ENCODE measurements around the gene TRIM37.

TRIM37 gene, protein sequence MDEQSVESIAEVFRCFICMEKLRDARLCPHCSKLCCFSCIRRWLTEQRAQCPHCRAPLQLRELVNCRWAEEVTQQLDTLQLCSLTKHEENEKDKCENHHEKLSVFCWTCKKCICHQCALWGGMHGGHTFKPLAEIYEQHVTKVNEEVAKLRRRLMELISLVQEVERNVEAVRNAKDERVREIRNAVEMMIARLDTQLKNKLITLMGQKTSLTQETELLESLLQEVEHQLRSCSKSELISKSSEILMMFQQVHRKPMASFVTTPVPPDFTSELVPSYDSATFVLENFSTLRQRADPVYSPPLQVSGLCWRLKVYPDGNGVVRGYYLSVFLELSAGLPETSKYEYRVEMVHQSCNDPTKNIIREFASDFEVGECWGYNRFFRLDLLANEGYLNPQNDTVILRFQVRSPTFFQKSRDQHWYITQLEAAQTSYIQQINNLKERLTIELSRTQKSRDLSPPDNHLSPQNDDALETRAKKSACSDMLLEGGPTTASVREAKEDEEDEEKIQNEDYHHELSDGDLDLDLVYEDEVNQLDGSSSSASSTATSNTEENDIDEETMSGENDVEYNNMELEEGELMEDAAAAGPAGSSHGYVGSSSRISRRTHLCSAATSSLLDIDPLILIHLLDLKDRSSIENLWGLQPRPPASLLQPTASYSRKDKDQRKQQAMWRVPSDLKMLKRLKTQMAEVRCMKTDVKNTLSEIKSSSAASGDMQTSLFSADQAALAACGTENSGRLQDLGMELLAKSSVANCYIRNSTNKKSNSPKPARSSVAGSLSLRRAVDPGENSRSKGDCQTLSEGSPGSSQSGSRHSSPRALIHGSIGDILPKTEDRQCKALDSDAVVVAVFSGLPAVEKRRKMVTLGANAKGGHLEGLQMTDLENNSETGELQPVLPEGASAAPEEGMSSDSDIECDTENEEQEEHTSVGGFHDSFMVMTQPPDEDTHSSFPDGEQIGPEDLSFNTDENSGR

DNA sequence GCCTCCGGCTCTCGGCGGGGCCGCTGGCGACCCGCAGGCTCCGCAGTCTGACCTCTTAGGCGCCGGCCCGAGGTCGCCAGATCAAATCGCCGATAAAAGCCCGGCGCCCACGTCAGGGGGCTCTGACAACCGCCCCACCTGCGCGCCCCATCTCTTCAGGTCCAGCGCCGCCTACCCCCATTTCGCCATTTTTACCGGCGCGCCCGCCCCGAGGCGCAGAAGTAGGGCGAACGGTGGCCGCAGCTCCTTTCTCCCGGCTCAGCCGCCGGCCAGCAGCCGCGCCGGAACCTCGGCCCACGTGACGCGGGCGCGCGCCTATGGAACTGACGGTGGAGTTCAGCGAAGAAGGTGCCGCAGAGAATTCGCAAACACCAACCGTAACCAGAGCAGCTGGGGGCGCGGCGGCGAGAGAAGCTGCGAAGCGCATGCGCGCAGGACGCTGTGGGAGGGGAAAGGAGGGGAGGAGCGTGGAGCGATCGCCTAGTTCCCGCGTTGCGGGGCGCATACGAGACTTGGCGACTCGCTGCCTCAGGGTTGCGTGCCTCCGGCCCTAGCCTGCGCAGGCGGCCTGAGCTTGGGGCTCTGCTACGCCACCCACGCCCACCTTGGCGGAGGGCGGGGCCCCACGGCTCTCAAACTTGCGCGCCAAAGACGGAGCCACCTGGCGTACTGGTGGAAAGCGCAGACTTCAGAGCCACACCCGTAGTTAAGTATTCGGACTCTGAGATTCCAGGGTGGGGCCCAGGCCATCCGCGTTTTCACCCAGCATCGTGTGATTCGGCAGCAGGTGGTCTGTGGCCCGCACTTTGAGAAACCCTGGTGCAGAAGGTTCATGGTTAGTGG is at the start of gene TRIM37:
Gene TRIM37 (minus strand): TSS at position 418 of the 843 bp plus-strand sequence. CDS start 419 bp downstream, outside the sequence.
- H3K27ac ChIP-seq: peak within 1 kb of the TSS; percentile 98
- POLR2A ChIA-PET (ENCODE audit: low non-redundant PET): interaction anchor here (0.5 to 1.0 kb wide), 3 partner anchors 48 to 508 kb away, joined by 3 to 5 read pairs (median 5); partner anchors contain the start of genes PRR11 and SKA2
- peak; percentile 96 for DNase-seq (ENCODE audit: low spot score)
- TF ChIP-seq, protein P1, sequence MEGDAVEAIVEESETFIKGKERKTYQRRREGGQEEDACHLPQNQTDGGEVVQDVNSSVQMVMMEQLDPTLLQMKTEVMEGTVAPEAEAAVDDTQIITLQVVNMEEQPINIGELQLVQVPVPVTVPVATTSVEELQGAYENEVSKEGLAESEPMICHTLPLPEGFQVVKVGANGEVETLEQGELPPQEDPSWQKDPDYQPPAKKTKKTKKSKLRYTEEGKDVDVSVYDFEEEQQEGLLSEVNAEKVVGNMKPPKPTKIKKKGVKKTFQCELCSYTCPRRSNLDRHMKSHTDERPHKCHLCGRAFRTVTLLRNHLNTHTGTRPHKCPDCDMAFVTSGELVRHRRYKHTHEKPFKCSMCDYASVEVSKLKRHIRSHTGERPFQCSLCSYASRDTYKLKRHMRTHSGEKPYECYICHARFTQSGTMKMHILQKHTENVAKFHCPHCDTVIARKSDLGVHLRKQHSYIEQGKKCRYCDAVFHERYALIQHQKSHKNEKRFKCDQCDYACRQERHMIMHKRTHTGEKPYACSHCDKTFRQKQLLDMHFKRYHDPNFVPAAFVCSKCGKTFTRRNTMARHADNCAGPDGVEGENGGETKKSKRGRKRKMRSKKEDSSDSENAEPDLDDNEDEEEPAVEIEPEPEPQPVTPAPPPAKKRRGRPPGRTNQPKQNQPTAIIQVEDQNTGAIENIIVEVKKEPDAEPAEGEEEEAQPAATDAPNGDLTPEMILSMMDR (conservative IDR thresholded peaks at IDR 0.05; ENCODE audit: low read depth): peak; percentile 14; the same call in 1 of the 2 replicates
- CTCF ChIA-PET: interaction anchor here (0.9 kb wide), 1 partner anchor 29 kb away, joined by 3 read pairs; no protein-coding TSS in a partner anchor

DNA sequence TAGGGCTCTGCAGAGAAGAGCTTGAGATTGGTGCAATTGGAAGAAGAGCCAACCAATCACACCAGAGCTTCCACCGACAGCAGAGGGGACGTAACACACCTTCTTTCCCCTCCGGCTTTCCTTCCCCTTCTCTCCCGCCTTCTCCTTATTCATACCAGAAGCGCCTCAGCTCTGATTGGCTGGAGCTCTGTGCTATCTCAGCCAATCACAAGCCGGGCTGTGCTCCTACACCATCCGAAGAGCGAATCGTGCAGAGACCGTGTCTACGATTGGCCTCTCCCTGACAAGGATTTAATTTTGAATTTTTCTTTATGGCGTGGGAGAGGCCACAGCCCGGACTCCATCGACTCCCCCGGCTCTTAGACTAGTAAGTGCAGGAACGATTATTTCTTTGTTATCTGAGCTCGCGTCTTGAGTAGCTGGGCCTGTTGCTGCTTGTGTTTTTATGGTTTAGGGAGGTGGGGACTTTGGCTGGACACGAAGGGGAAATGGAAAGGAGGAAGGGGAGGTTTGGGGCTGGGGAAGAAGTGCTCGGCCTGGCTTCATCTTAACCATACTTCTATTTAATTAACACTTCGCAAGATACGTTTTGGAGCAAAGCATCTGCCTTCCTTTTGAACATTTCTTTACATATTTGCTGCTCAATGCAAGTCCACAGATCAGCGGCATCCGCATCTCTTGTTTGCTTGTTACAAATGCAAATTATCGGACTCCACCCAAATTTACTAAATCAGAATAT is 48.9 kb upstream of the TRIM37 start, which contains the start of gene PRR11:
Gene PRR11 (plus strand): TSS at position 308 of the 739 bp plus-strand sequence. CDS start 14,007 bp downstream, outside the sequence.
- DNase-seq (ENCODE audit: low spot score): peak; percentile 96
- TF ChIP-seq, protein P1 (conservative IDR thresholded peaks at IDR 0.05; ENCODE audit: low read depth): no peak
- peak within 1 kb of the TSS; percentile 98 for H3K27ac ChIP-seq
- ChIA-PET POLR2A (ENCODE audit: low non-redundant PET) (interaction anchor here (1.6 kb wide), 1 partner anchor 49 kb away, joined by 5 read pairs; the partner anchor contains the start of gene TRIM37), CTCF (interaction anchor here (0.6 kb wide), 1 partner anchor 378 kb away, joined by 5 read pairs; no protein-coding TSS in a partner anchor)

DNA sequence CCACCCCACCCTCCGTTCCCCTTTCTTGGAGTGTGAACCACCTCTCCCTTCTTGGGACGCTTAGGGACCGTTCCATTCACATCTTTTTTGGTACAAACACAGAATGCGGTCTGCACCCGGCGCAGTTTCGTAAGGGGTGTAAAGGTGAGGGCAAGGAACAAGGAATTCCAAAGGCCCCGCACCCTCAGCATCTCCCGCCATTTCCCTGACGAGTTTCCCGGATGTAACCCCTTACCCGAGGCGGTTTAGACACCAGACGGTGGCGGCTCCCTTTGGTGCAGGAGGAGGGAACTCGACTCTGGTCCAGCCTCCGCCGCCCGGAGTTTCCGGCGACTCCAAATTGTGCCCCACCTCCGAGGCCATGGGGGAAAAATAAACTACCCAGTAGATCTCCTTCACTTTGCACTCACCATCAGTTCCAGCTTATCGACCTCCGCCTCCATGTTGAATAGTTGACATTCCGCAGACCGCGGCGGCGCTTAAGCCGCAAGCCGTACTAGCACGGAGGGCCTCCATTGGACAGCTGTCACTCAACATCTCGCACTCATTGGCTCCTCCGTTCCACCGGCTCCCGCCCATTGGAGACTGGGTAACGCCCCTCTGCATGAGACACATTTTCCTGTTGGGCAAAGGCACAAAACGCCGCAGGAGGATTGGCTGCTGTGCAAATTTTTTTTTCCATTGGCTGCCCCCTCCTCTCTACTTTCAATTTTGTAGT is 48.2 kb upstream of the TRIM37 start, which contains the start of gene SKA2:
Gene SKA2 (minus strand): TSS at position 466 of the 718 bp plus-strand sequence. CDS start 23 bp downstream, at position 443.
- peak within 1 kb of the TSS; percentile 98 for H3K27ac ChIP-seq
- TF ChIP-seq, protein P1 (conservative IDR thresholded peaks at IDR 0.05; ENCODE audit: low read depth): no peak
- ChIA-PET POLR2A (ENCODE audit: low non-redundant PET) (interaction anchor here (1.6 kb wide), 1 partner anchor 48 kb away, joined by 5 read pairs; the partner anchor contains the start of gene TRIM37), CTCF (interaction anchor here (0.6 kb wide), 1 partner anchor 378 kb away, joined by 5 read pairs; no protein-coding TSS in a partner anchor)
- DNase-seq (ENCODE audit: low spot score): peak; percentile 93

DNA sequence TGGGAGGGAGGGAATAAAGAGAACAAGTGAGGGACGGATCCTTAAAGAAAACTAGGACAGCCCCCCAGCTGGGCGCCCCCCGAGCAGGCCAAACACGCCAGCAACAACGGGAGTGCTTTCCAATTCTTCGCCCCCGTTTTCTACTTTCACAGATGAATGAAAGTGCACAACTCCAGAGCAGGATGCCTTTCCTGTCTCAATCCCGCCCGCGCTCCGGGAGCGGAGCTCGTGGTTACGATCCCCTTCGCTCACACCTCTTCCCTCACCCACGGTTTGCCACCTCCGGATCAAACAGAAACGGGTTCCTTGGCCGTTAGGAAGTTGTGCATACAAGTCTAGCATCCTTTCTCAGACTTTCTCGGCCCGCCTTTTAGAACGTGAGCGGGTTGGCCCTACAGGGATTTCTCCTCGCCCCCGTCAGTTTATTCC is 47.6 kb upstream of the TRIM37 start:
- POLR2A ChIA-PET (ENCODE audit: low non-redundant PET): interaction anchor here (1.6 kb wide), 1 partner anchor 48 kb away, joined by 5 read pairs; the partner anchor contains the start of gene TRIM37
- DNase-seq (ENCODE audit: low spot score): peak; percentile 13
- TF ChIP-seq, protein P1 (conservative IDR thresholded peaks at IDR 0.05; ENCODE audit: low read depth): no peak
- CTCF ChIA-PET: no interaction called here
- peak overlapping the region; percentile 98 for H3K27ac ChIP-seq

DNA sequence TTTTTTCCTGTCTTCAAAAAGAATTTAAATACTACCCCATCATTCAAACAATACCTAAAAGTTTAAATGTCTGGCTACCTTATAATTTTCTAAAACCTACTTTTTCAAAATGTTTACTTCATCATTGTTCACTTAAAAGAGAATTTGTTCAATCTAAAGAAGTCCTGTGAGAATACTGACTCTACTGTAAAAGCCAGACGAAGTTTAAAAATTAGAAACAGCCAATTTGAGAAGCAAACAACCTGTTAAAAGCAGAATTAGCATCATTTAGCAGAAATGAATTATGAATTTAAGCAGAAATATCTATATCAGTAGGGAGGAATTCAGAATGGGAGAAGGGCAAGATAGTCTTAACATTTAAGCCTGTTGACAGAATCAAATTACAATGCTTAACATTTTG is 46.2 kb upstream of the TRIM37 start:
- H3K27ac ChIP-seq: no peak overlapping the region
- CTCF ChIA-PET: no interaction called here
- POLR2A ChIA-PET (ENCODE audit: low non-redundant PET): no interaction called here
- DNase-seq (ENCODE audit: low spot score): no peak
- TF ChIP-seq, protein P1 (conservative IDR thresholded peaks at IDR 0.05; ENCODE audit: low read depth): no peak
